ENCODE data around the gene BTNL9. TPM values are rescaled to one million over a fixed set of nuclear protein-coding genes. Genes with fewer than 3 reads are reported as not detected.

BTNL9 gene
- total and polyA plus RNA-seq, 9 of the 15 experiments (the other 6 are each of a cell fraction or from before 2014, with no cell fraction given) = 3.7 to 86.7 (median 29.4) TPM

DNA sequence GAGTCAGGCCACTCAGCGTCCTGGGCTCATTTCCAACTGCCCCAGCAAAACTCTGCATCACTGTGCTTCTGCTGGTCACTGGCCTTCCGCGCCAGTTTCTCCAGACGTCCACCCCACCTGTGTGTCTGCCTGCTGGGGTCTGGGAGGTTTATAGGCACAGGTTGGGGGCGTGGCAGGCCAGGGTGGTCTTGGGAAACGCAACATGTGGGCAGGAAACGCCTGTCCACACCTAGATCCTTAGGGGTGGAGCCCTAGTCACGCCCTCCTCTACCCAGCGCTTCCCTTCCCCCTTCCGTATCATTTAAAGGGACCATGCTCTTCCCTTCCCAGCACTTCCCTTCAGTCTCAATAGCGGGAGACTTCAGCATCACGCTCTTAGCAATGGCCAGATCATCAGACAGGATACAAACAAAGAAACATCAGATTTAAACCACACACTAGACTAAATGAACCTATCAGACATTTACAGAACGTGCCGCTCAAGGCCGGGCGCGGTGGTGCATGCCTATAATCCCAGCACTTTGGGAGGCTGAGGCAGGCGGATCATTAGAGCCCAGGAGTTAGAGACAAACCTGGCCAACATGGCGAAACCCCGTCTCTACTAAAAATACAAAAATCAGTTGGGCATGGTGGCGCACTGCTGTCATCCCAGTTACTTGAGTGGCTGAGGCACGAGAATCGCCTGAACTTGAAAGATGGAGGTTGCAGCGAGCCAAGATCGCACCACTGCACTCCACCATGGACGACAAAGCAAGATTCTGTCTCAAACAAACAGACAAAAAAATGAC lies 11.8 kb upstream of the BTNL9 start (continued):
- TF ChIP-seq NCOA1 (IDR thresholded peaks at IDR 0.05; ENCODE audit: low read depth) (peak; percentile 63; the same call in 1 of the 2 replicates), ZNF436 (CRISPR knock-in tag; IDR thresholded peaks at IDR 0.05) (peak; percentile 45; the same call in 1 of the 2 replicates), JUND (IDR thresholded peaks at IDR 0.05; ENCODE audit: borderline replicate concordance, low read depth, low read length) (peak; percentile 66; the same call in 1 of the 2 replicates), JUND (tag; IDR thresholded peaks at IDR 0.05; ENCODE audit: borderline replicate concordance, low read depth, low read length) (no peak; the same call in 2 of the 3 replicates), ZNF41 (CRISPR knock-in tag; conservative IDR thresholded peaks at IDR 0.05) (no peak), ATF7 (IDR thresholded peaks at IDR 0.05) (peak; percentile 87), MED1 (CRISPR knock-in tag; IDR thresholded peaks at IDR 0.05; ENCODE audit: borderline replicate concordance) (no peak), FOXP1 (CRISPR knock-in tag; IDR thresholded peaks at IDR 0.05) (0 out of 2 replicates have a peak, but pooled peaks have one; percentile 7), ZEB2 (IDR thresholded peaks at IDR 0.05) (peak; percentile 94), ZFP36 (IDR thresholded peaks at IDR 0.05; ENCODE audit: low read depth, low read length, partially characterized antibody) (peak; percentile 7), ZNF76 (CRISPR knock-in tag; IDR thresholded peaks at IDR 0.05; ENCODE audit: borderline replicate concordance) (peak; percentile 36; the same call in 1 of the 2 replicates), GTF2E2 (tag; IDR thresholded peaks at IDR 0.05) (no peak), GABPB1 (CRISPR knock-in tag; IDR thresholded peaks at IDR 0.05) (peak; percentile 23; the same call in 1 of the 2 replicates), NUFIP1 (IDR thresholded peaks at IDR 0.05; ENCODE audit: partially characterized antibody) (no peak), RBFOX2 (IDR thresholded peaks at IDR 0.05; ENCODE audit: low read depth, low read length) (peak; percentile 93)
- TF ChIP-seq, protein P1, sequence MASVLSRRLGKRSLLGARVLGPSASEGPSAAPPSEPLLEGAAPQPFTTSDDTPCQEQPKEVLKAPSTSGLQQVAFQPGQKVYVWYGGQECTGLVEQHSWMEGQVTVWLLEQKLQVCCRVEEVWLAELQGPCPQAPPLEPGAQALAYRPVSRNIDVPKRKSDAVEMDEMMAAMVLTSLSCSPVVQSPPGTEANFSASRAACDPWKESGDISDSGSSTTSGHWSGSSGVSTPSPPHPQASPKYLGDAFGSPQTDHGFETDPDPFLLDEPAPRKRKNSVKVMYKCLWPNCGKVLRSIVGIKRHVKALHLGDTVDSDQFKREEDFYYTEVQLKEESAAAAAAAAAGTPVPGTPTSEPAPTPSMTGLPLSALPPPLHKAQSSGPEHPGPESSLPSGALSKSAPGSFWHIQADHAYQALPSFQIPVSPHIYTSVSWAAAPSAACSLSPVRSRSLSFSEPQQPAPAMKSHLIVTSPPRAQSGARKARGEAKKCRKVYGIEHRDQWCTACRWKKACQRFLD (CRISPR knock-in tag; IDR thresholded peaks at IDR 0.05) = no peak
- TF ChIP-seq, protein P2, sequence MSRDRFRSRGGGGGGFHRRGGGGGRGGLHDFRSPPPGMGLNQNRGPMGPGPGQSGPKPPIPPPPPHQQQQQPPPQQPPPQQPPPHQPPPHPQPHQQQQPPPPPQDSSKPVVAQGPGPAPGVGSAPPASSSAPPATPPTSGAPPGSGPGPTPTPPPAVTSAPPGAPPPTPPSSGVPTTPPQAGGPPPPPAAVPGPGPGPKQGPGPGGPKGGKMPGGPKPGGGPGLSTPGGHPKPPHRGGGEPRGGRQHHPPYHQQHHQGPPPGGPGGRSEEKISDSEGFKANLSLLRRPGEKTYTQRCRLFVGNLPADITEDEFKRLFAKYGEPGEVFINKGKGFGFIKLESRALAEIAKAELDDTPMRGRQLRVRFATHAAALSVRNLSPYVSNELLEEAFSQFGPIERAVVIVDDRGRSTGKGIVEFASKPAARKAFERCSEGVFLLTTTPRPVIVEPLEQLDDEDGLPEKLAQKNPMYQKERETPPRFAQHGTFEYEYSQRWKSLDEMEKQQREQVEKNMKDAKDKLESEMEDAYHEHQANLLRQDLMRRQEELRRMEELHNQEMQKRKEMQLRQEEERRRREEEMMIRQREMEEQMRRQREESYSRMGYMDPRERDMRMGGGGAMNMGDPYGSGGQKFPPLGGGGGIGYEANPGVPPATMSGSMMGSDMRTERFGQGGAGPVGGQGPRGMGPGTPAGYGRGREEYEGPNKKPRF (IDR thresholded peaks at IDR 0.05; ENCODE audit: low read depth, low read length) = no peak
- TF ChIP-seq, protein P3, sequence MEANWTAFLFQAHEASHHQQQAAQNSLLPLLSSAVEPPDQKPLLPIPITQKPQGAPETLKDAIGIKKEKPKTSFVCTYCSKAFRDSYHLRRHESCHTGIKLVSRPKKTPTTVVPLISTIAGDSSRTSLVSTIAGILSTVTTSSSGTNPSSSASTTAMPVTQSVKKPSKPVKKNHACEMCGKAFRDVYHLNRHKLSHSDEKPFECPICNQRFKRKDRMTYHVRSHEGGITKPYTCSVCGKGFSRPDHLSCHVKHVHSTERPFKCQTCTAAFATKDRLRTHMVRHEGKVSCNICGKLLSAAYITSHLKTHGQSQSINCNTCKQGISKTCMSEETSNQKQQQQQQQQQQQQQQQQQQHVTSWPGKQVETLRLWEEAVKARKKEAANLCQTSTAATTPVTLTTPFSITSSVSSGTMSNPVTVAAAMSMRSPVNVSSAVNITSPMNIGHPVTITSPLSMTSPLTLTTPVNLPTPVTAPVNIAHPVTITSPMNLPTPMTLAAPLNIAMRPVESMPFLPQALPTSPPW (CRISPR knock-in tag; IDR thresholded peaks at IDR 0.05) = peak; percentile 48
- TF ChIP-seq, protein P4, sequence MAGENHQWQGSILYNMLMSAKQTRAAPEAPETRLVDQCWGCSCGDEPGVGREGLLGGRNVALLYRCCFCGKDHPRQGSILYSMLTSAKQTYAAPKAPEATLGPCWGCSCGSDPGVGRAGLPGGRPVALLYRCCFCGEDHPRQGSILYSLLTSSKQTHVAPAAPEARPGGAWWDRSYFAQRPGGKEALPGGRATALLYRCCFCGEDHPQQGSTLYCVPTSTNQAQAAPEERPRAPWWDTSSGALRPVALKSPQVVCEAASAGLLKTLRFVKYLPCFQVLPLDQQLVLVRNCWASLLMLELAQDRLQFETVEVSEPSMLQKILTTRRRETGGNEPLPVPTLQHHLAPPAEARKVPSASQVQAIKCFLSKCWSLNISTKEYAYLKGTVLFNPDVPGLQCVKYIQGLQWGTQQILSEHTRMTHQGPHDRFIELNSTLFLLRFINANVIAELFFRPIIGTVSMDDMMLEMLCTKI (IDR thresholded peaks at IDR 0.05; ENCODE audit: partially characterized antibody) = no peak
- TF ChIP-seq, protein P5, sequence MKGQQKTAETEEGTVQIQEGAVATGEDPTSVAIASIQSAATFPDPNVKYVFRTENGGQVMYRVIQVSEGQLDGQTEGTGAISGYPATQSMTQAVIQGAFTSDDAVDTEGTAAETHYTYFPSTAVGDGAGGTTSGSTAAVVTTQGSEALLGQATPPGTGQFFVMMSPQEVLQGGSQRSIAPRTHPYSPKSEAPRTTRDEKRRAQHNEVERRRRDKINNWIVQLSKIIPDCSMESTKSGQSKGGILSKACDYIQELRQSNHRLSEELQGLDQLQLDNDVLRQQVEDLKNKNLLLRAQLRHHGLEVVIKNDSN (CRISPR knock-in tag; IDR thresholded peaks at IDR 0.05) = peak; percentile 41; the same call in 1 of the 2 replicates
